Neutrophil (primary cell): ENCODE measurements around the gene CEP55.

Experiments used
- H3K27ac ChIP-seq: fragments of 200-600 bp; sonication (generic); 2 replicates; pipeline ENCODE4 v1.5.1; 2016; ENCODE audit warnings: mild to moderate bottlenecking, moderate library complexity
- H3K27me3 ChIP-seq: fragments of 200-600 bp; sonication (generic); 2 replicates; pipeline ENCODE4 v1.6.0; 2016; ENCODE audit warnings: mild to moderate bottlenecking
- H3K36me3 ChIP-seq: fragments of 200-600 bp; sonication (generic); 2 replicates; pipeline ENCODE4 v1.5.1; 2017
- H3K4me1 ChIP-seq, 2 experiments: fragments of 200-600 bp in 1 of 2; sonication (generic) in 1 of 2; 1 replicate in 1 of 2; 2 replicates in 1 of 2; pipeline versions ENCODE4 v1.5.1 to v1.6.1; 2013 to 2016; ENCODE audit warnings: low read depth in 1 of 2, low read length in 1 of 2, mild to moderate bottlenecking in 1 of 2, moderate library complexity in 1 of 2; ENCODE audit not compliant: control insufficient read depth in 1 of 2, insufficient read depth in 1 of 2
- H3K4me3 ChIP-seq, 2 experiments: fragments of 200-600 bp in 1 of 2; sonication (generic) in 1 of 2; 1 replicate in 1 of 2; 2 replicates in 1 of 2; pipeline ENCODE4 v1.5.1; 2013 to 2016; ENCODE audit warnings: low read depth in 1 of 2, low read length in 1 of 2, mild to moderate bottlenecking in 1 of 2, moderate library complexity in 1 of 2
- H3K9me3 ChIP-seq: fragments of 200-600 bp; sonication (generic); 2 replicates; pipeline ENCODE4 v1.5.1; 2016
- TF ChIP-seq, protein P1 (sequence below): fragments of 200-600 bp; sonication (generic); IDR thresholded peaks from 2 replicates; pipeline ENCODE4 v1.5.1; 2016; ENCODE audit warnings: antibody characterized with exemption

CEP55 gene

DNA sequence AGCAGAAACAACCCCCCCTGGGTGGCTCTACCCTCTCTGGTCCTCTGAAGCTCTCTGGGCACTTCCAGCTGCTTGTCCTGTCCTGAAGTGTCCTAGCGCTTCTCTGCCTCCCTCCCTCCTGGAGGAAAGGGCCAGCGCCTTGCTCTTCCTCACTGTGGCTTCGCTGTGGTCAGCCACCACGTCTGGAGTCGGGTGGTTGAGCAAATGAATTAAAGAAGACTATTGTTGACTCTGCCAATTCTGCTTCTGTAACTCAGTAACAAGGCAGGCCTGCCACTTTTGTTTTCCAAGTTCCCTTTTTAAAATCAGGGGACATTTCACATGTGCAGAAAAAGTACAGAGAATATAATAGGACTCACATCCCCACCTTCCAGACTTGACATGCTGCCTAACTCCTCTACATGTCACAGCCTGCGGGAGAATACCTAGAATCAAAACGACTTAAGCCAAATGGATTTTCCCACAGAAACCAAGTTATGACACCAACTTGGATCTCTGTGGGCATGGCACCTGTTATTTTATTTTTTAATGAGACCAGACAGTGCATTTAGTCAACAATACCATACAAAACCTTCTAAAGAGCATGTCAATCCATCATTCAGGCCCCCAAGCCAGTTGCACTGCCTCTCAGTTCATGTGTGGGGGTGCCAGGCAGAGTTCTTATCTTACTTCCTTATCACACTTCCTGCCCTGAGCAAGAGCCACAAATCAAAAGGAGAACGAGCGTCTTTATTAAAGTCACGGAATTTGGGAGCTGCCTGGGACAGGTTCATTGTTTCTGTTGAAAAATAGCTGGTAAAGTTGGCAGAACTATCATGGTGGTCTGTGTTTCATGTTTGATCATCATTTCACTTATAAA is 76.9 kb downstream of the CEP55 start:
- H3K9me3 ChIP-seq: no peaks in the 10 kb centered on the region
- H3K36me3 ChIP-seq: no peaks in the 10 kb centered on the region
- H3K4me3 ChIP-seq: no peak overlapping the region
- TF ChIP-seq, protein P1, sequence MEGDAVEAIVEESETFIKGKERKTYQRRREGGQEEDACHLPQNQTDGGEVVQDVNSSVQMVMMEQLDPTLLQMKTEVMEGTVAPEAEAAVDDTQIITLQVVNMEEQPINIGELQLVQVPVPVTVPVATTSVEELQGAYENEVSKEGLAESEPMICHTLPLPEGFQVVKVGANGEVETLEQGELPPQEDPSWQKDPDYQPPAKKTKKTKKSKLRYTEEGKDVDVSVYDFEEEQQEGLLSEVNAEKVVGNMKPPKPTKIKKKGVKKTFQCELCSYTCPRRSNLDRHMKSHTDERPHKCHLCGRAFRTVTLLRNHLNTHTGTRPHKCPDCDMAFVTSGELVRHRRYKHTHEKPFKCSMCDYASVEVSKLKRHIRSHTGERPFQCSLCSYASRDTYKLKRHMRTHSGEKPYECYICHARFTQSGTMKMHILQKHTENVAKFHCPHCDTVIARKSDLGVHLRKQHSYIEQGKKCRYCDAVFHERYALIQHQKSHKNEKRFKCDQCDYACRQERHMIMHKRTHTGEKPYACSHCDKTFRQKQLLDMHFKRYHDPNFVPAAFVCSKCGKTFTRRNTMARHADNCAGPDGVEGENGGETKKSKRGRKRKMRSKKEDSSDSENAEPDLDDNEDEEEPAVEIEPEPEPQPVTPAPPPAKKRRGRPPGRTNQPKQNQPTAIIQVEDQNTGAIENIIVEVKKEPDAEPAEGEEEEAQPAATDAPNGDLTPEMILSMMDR: no peak
- H3K27ac ChIP-seq: no peak overlapping the region
- peaks cover 4 to 14% of the 10 kb centered on the region in 2 experiments for H3K4me1 ChIP-seq
- H3K27me3 ChIP-seq: peaks cover 32% of the 10 kb centered on the region

DNA sequence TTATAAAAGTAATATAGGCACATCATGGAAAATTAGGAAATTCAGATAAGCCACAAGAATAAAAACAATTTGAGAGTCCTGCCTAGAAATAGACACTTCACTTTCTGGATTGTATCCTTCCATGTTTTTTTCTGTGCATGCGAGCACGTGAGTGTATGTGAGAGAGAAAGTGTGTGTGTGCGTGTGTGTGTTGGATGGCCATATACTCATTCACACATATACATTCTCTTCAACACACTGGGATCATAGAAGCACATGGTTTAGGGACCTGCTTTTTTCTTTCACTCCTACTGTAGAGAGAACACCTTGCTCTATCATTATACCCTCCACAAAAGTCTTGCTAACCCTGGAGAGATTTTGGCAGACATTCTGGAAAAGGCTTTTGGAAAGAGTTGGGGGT is 77.5 kb downstream of the CEP55 start:
- H3K4me3 ChIP-seq: no peak overlapping the region
- TF ChIP-seq, protein P1: no peak
- no peak overlapping the region for H3K27ac ChIP-seq
- H3K36me3 ChIP-seq: no peaks in the 10 kb centered on the region
- peaks cover 26% of the 10 kb centered on the region for H3K27me3 ChIP-seq
- no peaks in the 10 kb centered on the region for H3K9me3 ChIP-seq
- peaks cover 4 to 14% of the 10 kb centered on the region in 2 experiments for H3K4me1 ChIP-seq

DNA sequence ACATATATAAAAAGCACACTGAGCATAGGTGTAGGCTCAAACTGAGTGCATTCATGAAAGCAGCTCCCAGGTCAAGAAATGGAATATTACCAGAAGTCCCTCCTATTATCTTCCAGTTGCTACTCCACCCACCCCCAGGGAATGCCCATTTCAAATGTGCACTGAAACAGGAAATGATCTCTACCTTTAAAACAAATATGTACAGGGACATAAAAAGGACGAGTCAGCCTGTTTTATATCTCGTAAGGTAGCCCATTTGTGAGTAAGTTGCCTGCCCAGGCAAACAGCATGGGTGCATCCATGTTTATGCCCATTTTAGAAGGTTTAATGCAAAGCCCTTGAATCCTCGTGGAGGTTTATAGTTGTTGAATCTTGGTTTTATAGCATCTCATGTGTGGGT is 80.5 kb downstream of the CEP55 start:
- peaks cover 4 to 14% of the 10 kb centered on the region in 2 experiments for H3K4me1 ChIP-seq
- H3K27me3 ChIP-seq: no peaks in the 10 kb centered on the region
- TF ChIP-seq, protein P1: no peak
- no peaks in the 10 kb centered on the region for H3K9me3 ChIP-seq
- no peak overlapping the region for H3K27ac ChIP-seq
- H3K4me3 ChIP-seq: no peak overlapping the region
- H3K36me3 ChIP-seq: no peaks in the 10 kb centered on the region

DNA sequence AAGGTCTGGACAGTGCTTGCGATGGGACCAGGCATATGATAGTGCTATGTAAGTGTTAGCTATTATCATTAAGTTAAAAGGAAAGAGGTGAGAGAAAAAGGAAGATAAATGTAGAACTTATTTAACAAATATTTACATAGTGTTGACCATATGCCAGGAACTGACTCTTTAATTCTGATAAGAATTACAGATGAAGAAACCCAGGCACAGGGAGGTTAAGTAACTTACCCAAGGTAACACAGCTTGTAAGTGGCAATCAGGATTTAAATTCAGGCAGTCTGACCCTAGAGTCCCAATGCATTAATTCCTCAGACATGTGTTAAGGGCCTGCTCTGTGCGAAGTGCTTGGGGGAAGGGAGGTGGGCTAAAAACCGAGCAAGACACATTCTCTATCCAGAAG is 81.2 kb downstream of the CEP55 start:
- Histone ChIP-seq H3K4me3 (no peak overlapping the region), H3K27me3 (no peaks in the 10 kb centered on the region), H3K9me3 (no peaks in the 10 kb centered on the region), H3K4me1 (peaks cover 4 to 11% of the 10 kb centered on the region in 2 experiments), H3K36me3 (no peaks in the 10 kb centered on the region), H3K27ac (no peak overlapping the region)
- TF ChIP-seq, protein P1: no peak
